GM19099 (cell line): ENCODE data around the gene HCST.
A peak's percentile ranks its signal among the peaks of the same experiment; 100 is the strongest.

ENCODE experiments used
- POLR2A ChIP-seq: IDR thresholded peaks from 3 replicates; pipeline ENCODE4 v1.6.1; 2011; ENCODE audit warnings: low read depth; ENCODE audit not compliant: insufficient read length; ENCODE audit errors: extremely low read depth

HCST gene

GRCh38 chr19:35870798-35871197 lies 31.5 kb upstream of the HCST start:
- no peak for TF ChIP-seq POLR2A

GRCh38 chr19:35871611-35872010 lies 30.7 kb upstream of the HCST start:
- no peak for TF ChIP-seq POLR2A

- TF ChIP-seq POLR2A = no peak
Observed at GRCh38 chr19:35872180-35872579, 30.1 kb upstream of the HCST start.

- no peak for TF ChIP-seq POLR2A
Observed at GRCh38 chr19:35874392-35874930, 27.9 kb upstream of the HCST start.

GRCh38 chr19:35879068-35879467 lies 23.3 kb upstream of the HCST start:
- no peak for TF ChIP-seq POLR2A

- no peak for TF ChIP-seq POLR2A
Observed at GRCh38 chr19:35879770-35880317, 22.5 kb upstream of the HCST start.

- no peak for TF ChIP-seq POLR2A
Observed at GRCh38 chr19:35882114-35882832, 20.1 kb upstream of the HCST start.

- TF ChIP-seq POLR2A = no peak
Observed at GRCh38 chr19:35883882-35884281, 18.4 kb upstream of the HCST start.

GRCh38 chr19:35885225-35885738 lies 17.0 kb upstream of the HCST start:
- TF ChIP-seq POLR2A = no peak

GRCh38 chr19:35885904-35886303 lies 16.4 kb upstream of the HCST start:
- peak; percentile 14 for TF ChIP-seq POLR2A

GRCh38 chr19:35887197-35887596 lies 15.1 kb upstream of the HCST start:
- TF ChIP-seq POLR2A = peak; percentile 23

GRCh38 chr19:35888398-35888797 lies 13.9 kb upstream of the HCST start:
- TF ChIP-seq POLR2A = no peak

- TF ChIP-seq POLR2A = no peak
Observed at GRCh38 chr19:35889370-35890112, 12.8 kb upstream of the HCST start.

- TF ChIP-seq POLR2A = peak; percentile 31
Observed at GRCh38 chr19:35890113-35890650, 12.1 kb upstream of the HCST start.

- no peak for TF ChIP-seq POLR2A
Observed at GRCh38 chr19:35894342-35894741, 8.0 kb upstream of the HCST start.
